PC-9 (cell line): ENCODE measurements around the gene CADM1.

Source experiments
- EZH2 ChIP-seq: fragments of 200-600 bp; sonication (generic); IDR thresholded peaks from 2 replicates; pipeline ENCODE4 v1.8.0; 2017; ENCODE audit warnings: antibody characterized with exemption, low read depth
- TF ChIP-seq, protein P1 (sequence below): fragments of 200-600 bp; sonication (generic); conservative IDR thresholded peaks from 2 replicates; pipeline ENCODE4 v1.6.1; 2017; ENCODE audit warnings: mixed run types, antibody characterized with exemption, mild to moderate bottlenecking, moderate library complexity

DNA sequence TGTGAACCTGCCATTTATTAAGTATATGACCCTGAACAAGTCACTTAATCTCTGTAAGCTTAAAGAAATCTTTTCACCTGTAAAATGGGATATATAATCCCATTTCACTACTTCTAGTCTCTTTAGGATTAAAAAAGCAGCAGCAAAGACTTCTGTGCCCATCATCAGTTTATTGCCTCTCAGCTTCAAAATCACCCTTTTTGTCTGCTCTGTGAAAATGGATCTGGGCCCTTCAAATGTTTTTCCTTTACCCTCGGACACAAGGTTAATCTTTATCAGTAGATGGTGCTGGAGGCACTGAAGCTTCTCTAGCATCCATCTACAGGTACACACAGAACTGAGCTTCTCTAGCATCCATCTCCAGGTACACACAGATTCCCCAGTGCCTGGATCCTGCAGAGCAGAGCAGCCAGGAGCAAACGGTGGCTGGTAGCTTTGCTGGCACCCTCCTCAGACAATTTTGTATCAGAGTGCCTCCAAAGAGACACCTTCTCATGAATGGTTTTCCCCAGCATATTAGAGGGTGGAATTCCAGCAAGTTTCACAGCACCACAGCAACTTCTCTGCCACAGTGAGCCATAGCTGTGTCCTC, 56.8 kb downstream of the CADM1 start:
- TF ChIP-seq, protein P1, sequence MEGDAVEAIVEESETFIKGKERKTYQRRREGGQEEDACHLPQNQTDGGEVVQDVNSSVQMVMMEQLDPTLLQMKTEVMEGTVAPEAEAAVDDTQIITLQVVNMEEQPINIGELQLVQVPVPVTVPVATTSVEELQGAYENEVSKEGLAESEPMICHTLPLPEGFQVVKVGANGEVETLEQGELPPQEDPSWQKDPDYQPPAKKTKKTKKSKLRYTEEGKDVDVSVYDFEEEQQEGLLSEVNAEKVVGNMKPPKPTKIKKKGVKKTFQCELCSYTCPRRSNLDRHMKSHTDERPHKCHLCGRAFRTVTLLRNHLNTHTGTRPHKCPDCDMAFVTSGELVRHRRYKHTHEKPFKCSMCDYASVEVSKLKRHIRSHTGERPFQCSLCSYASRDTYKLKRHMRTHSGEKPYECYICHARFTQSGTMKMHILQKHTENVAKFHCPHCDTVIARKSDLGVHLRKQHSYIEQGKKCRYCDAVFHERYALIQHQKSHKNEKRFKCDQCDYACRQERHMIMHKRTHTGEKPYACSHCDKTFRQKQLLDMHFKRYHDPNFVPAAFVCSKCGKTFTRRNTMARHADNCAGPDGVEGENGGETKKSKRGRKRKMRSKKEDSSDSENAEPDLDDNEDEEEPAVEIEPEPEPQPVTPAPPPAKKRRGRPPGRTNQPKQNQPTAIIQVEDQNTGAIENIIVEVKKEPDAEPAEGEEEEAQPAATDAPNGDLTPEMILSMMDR: no peak
- no peak for TF ChIP-seq EZH2
